Upper lobe of left lung (tissue), 6 donors: ENCODE results near the gene RHOT2. TPM values are rescaled to one million over a fixed set of nuclear protein-coding genes. Genes with fewer than 3 reads are reported as not detected.

Source experiments
- ATAC-seq, 2 donors: fragments of 200-7000 bp; cut with Tn5 transposase; one replicate each; pipeline ENCODE4 v1.9.1; 2022; ENCODE audit warnings: mild to moderate bottlenecking in 2 of 2, moderate library complexity in 2 of 2; ENCODE audit not compliant: low FRiP score in 2 of 2
- DNase-seq, 2 donors: peaks; one replicate each; pipeline ENCODE4 v3.0.0-alpha.2; 2019 to 2020
- H3K27ac ChIP-seq, 4 donors: fragments of 200-600 bp; sonication (generic); one replicate each; pipeline ENCODE4 v1.5.1; 2016 to 2019
- H3K27me3 ChIP-seq, 4 donors: fragments of 200-600 bp; sonication (generic); one replicate each; pipeline ENCODE4 v1.5.1; 2017 to 2019
- H3K36me3 ChIP-seq, 4 donors: fragments of 200-600 bp; sonication (generic); one replicate each; pipeline ENCODE4 v1.5.1; 2016 to 2019
- H3K4me1 ChIP-seq, 4 donors: fragments of 200-600 bp; sonication (generic); one replicate each; pipeline ENCODE4 v1.5.1; 2018 to 2019
- H3K4me3 ChIP-seq, 4 donors: fragments of 200-600 bp; sonication (generic); one replicate each; pipeline ENCODE4 v1.5.1; 2017 to 2019; ENCODE audit warnings: mild to moderate bottlenecking in 2 of 4, moderate library complexity in 1 of 4
- H3K9me3 ChIP-seq, 4 donors: fragments of 200-600 bp; sonication (generic); one replicate each; pipeline ENCODE4 v1.5.1; 2018 to 2019
- CTCF ChIP-seq, 6 experiments: fragments of 450-650 bp in 4 of 6; fragments of 200-600 bp in 2 of 6; sonication (generic) in 2 of 6; IDR thresholded peaks; one replicate each; pipeline ENCODE4 v1.5.1; 2016 to 2019; ENCODE audit warnings: antibody characterized with exemption in 6 of 6
- EP300 ChIP-seq, 4 donors: sonication (generic); formaldehyde crosslinking; IDR thresholded peaks; one replicate each; pipeline ENCODE4 v1.5.1; 2017; ENCODE audit warnings: antibody characterized with exemption in 4 of 4, control low read depth in 2 of 4
- POLR2A ChIP-seq, 4 donors: fragments of 450-650 bp; IDR thresholded peaks; one replicate each; pipeline ENCODE4 v1.5.1; 2016 to 2017; ENCODE audit warnings: antibody characterized with exemption in 4 of 4, mild to moderate bottlenecking in 2 of 4
- POLR2AphosphoS5 ChIP-seq, 2 donors: sonication (generic); formaldehyde crosslinking; IDR thresholded peaks; one replicate each; pipeline ENCODE4 v1.5.1; 2017; ENCODE audit warnings: antibody characterized with exemption in 2 of 2
- WGBS, 2 donors: methylation state at CpG; one replicate each; pipeline ENCODE4 v1.1.5; 2017 to 2018; 5-methylcytosine and 5-hydroxymethylcytosine counted together
- total RNA-seq, 6 donors: library from RNA; depleted of rRNA in 4 of 6; stranded (reverse); fragments of >200 nt in 4 of 6; gene quantifications; one replicate each; pipeline versions ENCODE4 v1.1.0 to v1.2.1, GENCODE V29; 2016 to 2021
- donor health status: DM: no; HTN: no; CAD: no; lungs with moderate emphysema.
- donor health status: DM: no; HTN: yes; CAD: no; lungs with severe emphysema.

Gene RHOT2
- total RNA-seq, 6 donors from 2014 or later: 53.0 to 535 (median 107) TPM

GRCh38 chr16:659618-660017, 8.3 kb upstream of the RHOT2 start:
- Histone ChIP-seq H3K4me3 (no peak overlapping the region), H3K9me3 (no peaks in the 10 kb centered on the region), H3K36me3 (peaks cover 0 to 38% (median 11%) of the 10 kb centered on the region in 4 donors), H3K27ac (peak overlapping the region in 1 of 4 donors; percentile 54), H3K4me1 (peaks cover 13 to 20% (median 14%) of the 10 kb centered on the region in 4 donors), H3K27me3 (no peaks in the 10 kb centered on the region)
- TF ChIP-seq POLR2AphosphoS5 (IDR thresholded peaks at IDR 0.05): no peak
- ATAC-seq: no peak
- 90 to 91% methylated on average over 5 to 20 of the region's 20 CpGs for WGBS, 2 donors
- no peak for DNase-seq

DNA sequence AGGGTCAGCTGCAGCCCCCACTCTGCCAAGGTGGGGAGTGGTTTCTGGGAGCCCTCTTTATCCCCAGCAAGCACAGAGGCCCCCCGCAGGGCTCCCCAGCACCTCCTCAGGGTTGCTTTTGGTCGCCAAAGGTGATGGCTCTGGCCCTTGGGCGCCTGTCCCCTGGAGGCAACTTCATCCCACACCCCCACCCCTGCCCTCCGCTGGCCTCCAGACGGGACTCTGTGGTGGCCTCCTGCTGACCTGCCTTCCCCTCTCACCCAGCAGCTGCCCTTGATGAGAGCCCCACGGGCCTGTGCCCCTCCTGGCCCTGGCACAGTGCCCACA, 7.8 kb upstream of the RHOT2 start:
- peak overlapping the region; percentile 54 to 79 (median 60) for H3K27ac ChIP-seq
- H3K9me3 ChIP-seq: no peaks in the 10 kb centered on the region
- TF ChIP-seq CTCF (IDR thresholded peaks at IDR 0.05): no peak
- no peak for TF ChIP-seq POLR2AphosphoS5 (IDR thresholded peaks at IDR 0.05)
- TF ChIP-seq EP300 (IDR thresholded peaks at IDR 0.05): no peak
- TF ChIP-seq POLR2A (IDR thresholded peaks at IDR 0.05): no peak
- H3K4me1 ChIP-seq: peaks cover 13 to 20% (median 14%) of the 10 kb centered on the region in 4 donors
- ATAC-seq: no peak
- no peaks in the 10 kb centered on the region for H3K27me3 ChIP-seq
- WGBS, 2 donors: 55 to 63% methylated on average over 5 to 6 of the region's 6 CpGs
- DNase-seq: no peak
- peak overlapping the region in 1 of 4 donors; percentile 39 for H3K4me3 ChIP-seq
- peaks cover 0 to 34% (median 11%) of the 10 kb centered on the region in 4 donors for H3K36me3 ChIP-seq

GRCh38 chr16:660459-661183, 7.3 kb upstream of the RHOT2 start:
- peak; percentile 91 to 93 for ATAC-seq
- peak; percentile 94 to 96 for DNase-seq
- WGBS, 2 donors: 0 to 17% methylated on average over 2 to 5 of the region's 43 CpGs
- Histone ChIP-seq H3K4me3 (peak overlapping the region in 3 of 4 donors; percentile 22 to 39 (median 30)), H3K27me3 (no peaks in the 10 kb centered on the region), H3K4me1 (peaks cover 13 to 20% (median 14%) of the 10 kb centered on the region in 4 donors), H3K36me3 (peaks cover 0 to 29% (median 9%) of the 10 kb centered on the region in 4 donors), H3K9me3 (no peaks in the 10 kb centered on the region), H3K27ac (peak overlapping the region; percentile 55 to 79 (median 71))
- TF ChIP-seq CTCF (IDR thresholded peaks at IDR 0.05) (peak; percentile 67 to 83 (median 72)), POLR2A (IDR thresholded peaks at IDR 0.05) (no peak), POLR2AphosphoS5 (IDR thresholded peaks at IDR 0.05) (peak in 1 of 2 donors; percentile 1)

DNA sequence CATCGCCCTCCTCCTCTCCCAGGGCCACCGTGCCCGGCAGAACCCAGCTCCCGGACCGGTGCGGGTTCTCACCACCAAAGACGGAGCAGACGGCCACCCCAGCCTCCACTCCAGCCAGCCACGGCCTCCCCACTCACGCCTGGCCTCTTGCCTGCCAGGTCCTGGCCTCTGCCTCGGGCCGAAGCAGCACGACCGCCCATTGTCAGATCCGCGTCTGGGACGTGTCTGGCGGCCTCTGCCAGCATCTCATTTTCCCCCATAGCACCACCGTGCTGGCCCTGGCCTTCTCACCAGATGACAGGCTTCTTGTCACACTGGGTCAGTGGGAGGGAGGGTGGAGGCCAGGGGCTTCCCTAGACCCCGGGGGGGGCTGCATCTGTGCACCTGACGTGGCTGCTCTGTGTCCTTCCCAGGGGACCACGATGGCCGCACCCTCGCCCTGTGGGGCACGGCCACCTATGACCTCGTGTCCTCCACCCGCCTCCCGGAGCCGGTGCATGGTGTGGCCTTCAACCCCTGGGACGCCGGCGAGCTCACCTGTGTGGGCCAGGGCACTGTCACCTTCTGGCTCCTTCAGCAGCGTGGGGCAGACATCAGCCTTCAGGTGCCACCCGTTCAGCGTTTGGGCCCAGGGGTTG, 6.6 kb upstream of the RHOT2 start:
- ATAC-seq (no peak), DNase-seq (no peak)
- WGBS, 2 donors: 51 to 67% methylated on average over 25 to 34 of the region's 35 CpGs
- H3K9me3 ChIP-seq: no peaks in the 10 kb centered on the region
- no peaks in the 10 kb centered on the region for H3K27me3 ChIP-seq
- TF ChIP-seq CTCF (IDR thresholded peaks at IDR 0.05) (peak in 1 of 6 experiments; percentile 6), EP300 (IDR thresholded peaks at IDR 0.05) (no peak)
- H3K27ac ChIP-seq: peak overlapping the region in 3 of 4 donors; percentile 64 to 79 (median 78)
- H3K4me3 ChIP-seq: peak overlapping the region in 3 of 4 donors; percentile 22 to 39 (median 30)
- H3K36me3 ChIP-seq: peaks cover 0 to 23% (median 7%) of the 10 kb centered on the region in 4 donors
- H3K4me1 ChIP-seq: peaks cover 13 to 20% (median 14%) of the 10 kb centered on the region in 4 donors

DNA sequence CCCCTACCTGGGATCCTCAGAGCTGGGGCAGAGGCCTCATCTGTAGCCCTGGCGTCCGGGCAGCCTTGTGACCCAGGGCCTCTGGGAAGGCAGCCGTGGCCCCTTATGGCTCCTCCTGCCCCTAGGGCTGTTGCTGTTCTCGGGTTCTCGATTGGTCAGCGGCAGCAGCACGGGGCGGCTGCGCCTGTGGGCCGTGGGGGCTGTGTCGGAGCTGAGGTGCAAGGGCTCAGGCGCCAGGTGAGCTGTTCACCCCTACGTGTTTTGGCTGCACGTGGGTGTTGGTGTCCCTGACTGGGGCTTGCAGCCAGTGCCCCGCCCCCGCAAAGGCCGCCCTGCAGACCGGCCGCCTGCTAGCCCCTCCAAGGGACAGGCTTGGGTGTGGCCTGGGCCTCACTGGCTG, 5.8 kb upstream of the RHOT2 start:
- H3K27me3 ChIP-seq: no peaks in the 10 kb centered on the region
- peaks cover 13 to 22% (median 14%) of the 10 kb centered on the region in 4 donors for H3K4me1 ChIP-seq
- no peak for ATAC-seq
- no peak for TF ChIP-seq POLR2AphosphoS5 (IDR thresholded peaks at IDR 0.05)
- no peak for TF ChIP-seq EP300 (IDR thresholded peaks at IDR 0.05)
- TF ChIP-seq POLR2A (IDR thresholded peaks at IDR 0.05): no peak
- TF ChIP-seq CTCF (IDR thresholded peaks at IDR 0.05): no peak
- peaks cover 0 to 17% (median 7%) of the 10 kb centered on the region in 4 donors for H3K36me3 ChIP-seq
- WGBS, 2 donors: 91 to 100% methylated on average over 4 to 11 of the region's 19 CpGs
- DNase-seq: no peak
- no peak overlapping the region for H3K27ac ChIP-seq
- H3K4me3 ChIP-seq: no peak overlapping the region
- H3K9me3 ChIP-seq: no peaks in the 10 kb centered on the region
